DMS53 treated with DMSO at 0.1 percent for 48 hours (cell line): Measurements from ENCODE around the gene SPP1.

Experiments
- DNase-seq: peaks from one replicate; lab custom pipeline; 2025; ENCODE audit not compliant: unreplicated experiment; lab: John Stamatoyannopoulos, UW

The SPP1 gene

DNA sequence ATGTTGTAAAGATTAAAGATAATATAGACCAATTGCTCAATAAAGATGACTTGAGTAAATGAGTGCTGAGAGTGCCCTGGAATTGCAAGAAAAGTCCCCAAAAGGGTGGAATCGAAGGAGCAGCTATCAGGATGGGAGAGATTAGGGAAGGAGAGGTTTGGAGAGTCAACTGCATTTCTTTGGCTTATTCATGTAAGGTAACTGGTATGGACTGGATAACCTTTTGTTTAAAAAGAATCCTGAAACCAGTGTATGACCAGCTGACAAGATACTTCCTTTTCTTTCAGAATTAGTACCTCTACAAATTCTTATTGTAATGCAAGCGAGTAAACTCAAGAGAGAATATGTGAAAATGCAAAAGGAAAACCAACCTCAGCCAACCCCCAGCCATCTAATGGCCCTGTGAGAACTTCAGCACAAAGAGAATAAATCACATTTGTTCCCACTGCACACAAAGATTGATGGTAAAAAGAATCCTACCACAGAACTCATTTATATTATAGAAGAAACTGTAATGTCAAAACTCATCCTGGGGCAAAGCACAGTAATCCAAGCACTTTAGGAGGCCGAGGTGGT, 24.5 kb upstream of the SPP1 start:
- DNase-seq: no peak

- DNase-seq: no peak
Measured at GRCh38 chr4:87953826-87954225, 21.7 kb upstream of the SPP1 start.

DNA sequence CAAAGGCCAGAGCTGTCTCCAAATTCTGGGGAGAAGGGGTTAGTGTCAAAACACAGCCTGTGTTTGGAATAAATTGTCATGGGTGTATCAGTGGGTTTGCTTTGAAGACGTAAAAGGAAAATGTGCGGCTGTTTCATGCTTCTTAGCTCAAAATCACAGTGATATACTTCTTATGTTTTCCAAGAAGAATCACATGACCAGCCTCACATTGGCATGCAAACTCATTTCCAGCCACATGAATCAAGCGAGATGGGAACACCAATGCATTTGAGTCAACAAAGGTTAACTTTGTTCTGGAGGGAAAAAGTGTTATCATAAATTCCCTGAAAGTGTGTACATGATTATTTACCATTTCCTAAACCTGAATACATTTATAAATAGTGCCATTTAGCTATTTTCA, 19.0 kb upstream of the SPP1 start:
- no peak for DNase-seq

DNA sequence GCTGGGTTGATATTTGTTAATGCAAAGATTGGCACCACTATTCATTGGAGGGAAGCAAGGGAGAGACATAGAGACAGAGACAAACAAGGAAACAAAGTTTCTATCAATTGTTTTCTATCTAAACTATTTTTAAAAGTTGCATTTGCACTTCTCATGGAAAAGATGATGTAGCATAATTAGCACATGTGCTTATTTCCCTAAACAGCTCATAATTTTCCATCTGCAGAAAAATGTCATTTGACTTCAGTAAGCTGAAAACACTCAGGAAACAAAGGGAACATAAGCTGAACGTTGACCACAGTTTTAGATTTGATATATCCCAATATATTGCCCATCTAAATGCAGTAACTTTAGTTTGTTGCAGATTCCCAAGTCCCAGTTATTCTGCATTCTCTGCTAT, 18.5 kb upstream of the SPP1 start:
- no peak for DNase-seq

DNA sequence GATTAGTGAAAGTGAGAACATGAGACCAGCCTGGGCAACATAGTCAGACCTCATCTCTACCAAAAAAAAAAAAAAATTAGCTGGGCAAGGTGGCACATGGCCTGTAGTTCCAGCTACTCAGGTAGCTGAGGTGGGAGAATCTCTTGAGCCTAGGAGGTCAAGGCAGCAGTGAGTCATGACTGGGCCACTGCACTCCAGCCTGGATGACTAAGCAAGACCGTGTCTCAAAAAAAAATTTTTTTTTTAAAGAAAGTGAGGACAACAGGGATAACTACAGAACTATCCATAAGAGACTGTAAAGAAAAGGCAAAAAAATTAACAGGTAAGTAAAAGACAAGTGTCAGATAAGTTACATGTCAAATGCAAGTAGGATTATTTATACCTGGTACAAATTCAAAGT, 13.5 kb upstream of the SPP1 start:
- peak; percentile 5 for DNase-seq

- no peak for DNase-seq
Measured at GRCh38 chr4:87962398-87963146, 12.9 kb upstream of the SPP1 start.

DNA sequence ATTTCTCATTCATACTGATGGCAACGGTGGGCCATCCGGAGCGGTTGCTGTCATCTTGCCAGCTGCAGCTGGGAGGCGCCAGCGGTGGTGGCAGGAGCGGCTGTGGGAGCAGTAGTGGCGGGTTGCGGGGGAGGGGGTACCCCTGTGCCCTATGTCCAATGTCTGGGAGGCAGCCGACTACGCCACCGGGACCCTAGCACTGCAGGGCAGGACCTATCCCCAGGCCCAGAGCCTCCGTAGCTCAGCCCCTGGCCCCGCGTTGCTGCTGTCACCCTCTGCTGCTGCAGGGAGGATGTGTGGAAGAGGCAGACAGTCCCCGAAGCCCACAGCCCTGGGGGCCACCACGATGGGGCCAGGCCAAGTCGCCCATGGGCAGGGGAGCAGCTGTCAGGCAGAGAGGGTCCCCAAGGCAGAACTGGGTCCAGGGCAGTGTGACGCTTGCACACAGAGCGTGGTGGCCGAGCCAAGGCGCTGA, 10.0 kb upstream of the SPP1 start:
- DNase-seq: no peak

- no peak for DNase-seq
Measured at GRCh38 chr4:87966095-87966496, 9.4 kb upstream of the SPP1 start.

DNA sequence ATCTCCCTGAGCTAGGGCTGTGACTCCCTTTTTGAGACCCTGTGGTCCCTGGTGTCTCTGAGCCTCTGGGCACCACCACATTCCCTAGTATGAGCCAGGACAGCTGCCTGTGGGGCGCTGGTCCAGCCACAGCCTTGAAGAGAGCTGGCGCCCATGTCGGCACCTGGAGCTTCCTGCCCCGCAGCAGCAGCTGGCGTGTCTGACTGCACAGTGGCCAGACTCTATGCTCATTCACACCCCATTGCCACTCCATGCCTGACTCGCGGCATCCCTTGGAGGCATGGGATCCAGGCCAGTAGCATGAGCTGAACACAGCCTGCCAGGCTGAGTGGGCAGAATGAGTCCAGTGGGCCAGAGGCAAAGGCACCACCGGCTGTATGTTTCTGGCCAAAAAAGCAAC, 8.3 kb upstream of the SPP1 start:
- DNase-seq: no peak

- no peak for DNase-seq
Measured at GRCh38 chr4:87970121-87970520, 5.4 kb upstream of the SPP1 start.

DNA sequence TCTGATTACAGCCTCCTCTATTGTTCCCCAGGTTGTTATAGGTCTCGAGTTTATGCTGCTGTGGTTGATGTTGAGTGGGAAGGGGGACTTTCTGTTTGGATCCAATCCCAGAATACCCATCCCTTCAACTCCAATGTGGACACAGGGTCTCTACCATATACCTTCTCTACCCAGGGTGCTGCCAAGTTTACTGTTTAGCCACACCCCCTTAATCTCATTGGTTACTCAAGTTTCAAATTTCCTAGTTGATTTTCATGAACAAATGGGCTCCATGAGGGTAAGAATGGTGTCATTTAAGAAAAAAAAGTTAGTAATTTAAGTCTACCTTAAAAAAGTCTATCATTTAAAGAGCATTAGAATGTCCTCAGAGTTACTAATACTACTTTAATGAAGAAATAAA, 3.6 kb upstream of the SPP1 start:
- no peak for DNase-seq

DNA sequence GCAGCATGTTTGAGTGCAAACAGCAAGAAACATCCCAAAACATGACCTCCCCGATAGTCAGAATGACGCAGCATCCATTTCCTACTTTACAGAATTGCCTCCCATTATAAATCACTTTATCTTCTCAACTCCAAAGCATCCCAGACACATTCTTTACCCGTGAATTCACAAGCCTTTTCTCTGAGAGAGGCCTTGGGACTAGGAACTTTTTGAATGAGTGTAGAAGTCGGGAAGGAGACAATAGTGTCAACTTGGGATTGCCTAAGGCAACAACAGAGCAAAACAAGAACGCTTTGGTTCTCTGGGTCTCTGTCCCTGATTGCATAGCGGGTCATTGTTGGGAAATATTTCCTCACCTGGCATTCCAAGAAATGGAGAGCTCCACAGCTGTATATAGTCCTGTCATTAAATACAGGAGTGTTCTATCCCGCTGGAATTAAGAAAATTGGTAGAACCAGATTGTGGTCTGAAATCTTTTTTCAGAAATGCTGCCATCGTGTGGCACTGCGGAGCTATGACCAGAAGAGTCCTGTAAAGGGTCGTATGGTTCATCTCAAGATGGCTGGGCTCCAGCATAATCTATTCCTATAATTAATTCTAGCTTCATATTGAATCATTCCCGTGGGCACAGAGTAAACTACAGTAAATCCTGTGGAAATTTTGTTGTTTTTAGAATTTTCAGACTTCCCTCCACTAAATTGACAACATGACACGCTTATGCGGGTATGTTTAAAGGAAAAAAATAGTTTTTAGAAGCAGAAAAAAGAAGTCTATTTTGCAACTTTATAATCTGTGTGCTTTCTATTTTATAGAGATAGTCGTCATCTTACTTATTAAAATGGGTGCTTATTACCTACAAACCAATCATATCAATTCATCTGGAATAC, 2.0 kb upstream of the SPP1 start:
- peak; percentile 33 for DNase-seq

DNA sequence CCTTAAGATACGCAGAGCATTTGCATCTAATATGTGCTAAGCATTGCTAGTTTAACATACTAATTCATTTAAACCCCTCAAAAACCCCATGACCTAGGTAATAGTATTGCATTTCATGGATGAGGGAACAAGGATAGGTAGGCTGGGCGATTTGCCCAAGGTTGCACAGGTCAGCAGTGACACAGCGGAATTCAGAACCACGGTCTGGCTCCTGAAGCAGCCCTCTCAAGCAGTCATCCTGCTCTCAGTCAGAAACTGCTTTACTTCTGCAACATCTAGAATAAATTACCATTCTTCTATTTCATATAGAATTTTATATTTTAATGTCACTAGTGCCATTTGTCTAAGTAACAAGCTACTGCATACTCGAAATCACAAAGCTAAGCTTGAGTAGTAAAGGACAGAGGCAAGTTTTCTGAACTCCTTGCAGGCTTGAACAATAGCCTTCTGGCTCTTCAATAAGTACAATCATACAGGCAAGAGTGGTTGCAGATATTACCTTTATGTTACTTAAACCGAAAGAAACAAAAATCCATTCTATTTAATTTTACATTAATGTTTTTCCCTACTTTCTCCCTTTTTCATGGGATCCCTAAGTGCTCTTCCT, 555 bp upstream of the SPP1 start:
- no peak for DNase-seq

DNA sequence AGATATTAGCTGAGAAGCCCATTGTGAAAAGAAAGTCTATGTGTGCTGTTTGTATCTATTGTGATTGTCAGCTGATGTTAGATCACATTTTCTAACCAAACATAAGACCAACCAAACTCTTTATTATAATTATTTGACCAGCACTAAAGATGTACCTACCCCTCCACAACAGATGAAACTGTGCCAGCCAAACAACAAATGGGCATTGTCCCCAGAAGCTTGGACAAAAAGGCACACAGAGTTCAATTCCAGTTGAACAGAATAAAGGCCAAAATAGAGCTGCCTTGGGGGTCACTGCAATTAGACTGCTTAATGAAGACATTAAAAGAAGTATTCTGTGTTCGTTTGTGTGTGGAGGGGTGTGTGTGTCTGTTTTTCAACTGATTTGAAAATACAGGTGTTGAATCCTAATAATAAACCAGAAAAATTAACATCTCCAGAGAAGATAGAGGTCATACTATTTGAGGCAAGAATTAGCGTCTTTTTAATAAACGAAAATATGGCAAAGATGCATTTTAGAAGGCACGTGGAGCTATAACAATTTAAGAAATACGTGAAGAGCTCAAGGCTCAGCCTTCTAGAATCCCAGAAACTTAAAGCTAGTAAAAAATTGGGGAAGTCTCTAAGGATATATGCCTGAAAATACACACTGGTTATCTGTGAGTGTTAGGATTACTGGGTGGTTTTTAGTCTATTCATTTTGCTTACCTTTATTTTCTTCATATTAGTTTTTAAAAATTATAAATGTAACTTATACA, 2.2 kb downstream of the SPP1 start:
- DNase-seq: no peak

GRCh38 chr4:87978681-87979080, 3.2 kb downstream of the SPP1 start:
- no peak for DNase-seq

- no peak for DNase-seq
Measured at GRCh38 chr4:87979810-87980209, 4.3 kb downstream of the SPP1 start.

GRCh38 chr4:87981486-87981885, 6.0 kb downstream of the SPP1 start:
- no peak for DNase-seq

GRCh38 chr4:87982036-87982435, 6.5 kb downstream of the SPP1 start:
- no peak for DNase-seq

GRCh38 chr4:87982446-87983010, 7.0 kb downstream of the SPP1 start:
- DNase-seq: no peak

- DNase-seq: no peak
Measured at GRCh38 chr4:87983996-87984395, 8.5 kb downstream of the SPP1 start.
